Naive thymus-derived CD4-positive, alpha-beta T cell (primary cell): ENCODE data around the gene DUSP5. TPM values are rescaled to one million over a fixed set of nuclear protein-coding genes. Genes with fewer than 3 reads are reported as not detected.

ENCODE experiments used
- ATAC-seq: fragments of 150-1000 bp; cut with Tn5 transposase; 2 replicates; pipeline ENCODE4 v1.10.0; 2021; ENCODE audit warnings: mild to moderate bottlenecking, moderate library complexity
- CTCF ChIA-PET: fragments of 350-600 bp; sonication (Branson Sonifier 250); formaldehyde crosslinking; loops from one replicate; lab custom pipeline; 2021; ENCODE audit warnings: antibody characterized with exemption; lab: Charles Lee
- POLR2A ChIA-PET: fragments of 350-600 bp; sonication (Branson Sonifier 250); formaldehyde crosslinking; loops from one replicate; lab custom pipeline; 2021; ENCODE audit warnings: antibody characterized with exemption, inconsistent platforms; lab: Charles Lee
- DNase-seq, 9 donors: peaks; one replicate each; pipeline versions ENCODE4 v3.0.0 to v3.0.0-alpha.2; 2020 to 2022; ENCODE audit warnings: mixed read lengths in 1 of 9
- H3K27ac ChIP-seq: one replicate; pipeline ENCODE4 v1.7.0; 2013; ENCODE audit warnings: mild to moderate bottlenecking, low read depth, low read length, moderate library complexity
- H3K27me3 ChIP-seq, 2 donors: one replicate each; pipeline ENCODE4 v1.7.0; 2013; ENCODE audit warnings: low read length in 2 of 2, mild to moderate bottlenecking in 2 of 2, moderate library complexity in 2 of 2; ENCODE audit not compliant: control insufficient read depth in 2 of 2, insufficient read depth in 2 of 2
- H3K36me3 ChIP-seq, 3 experiments: 1 replicate in 2 of 3; 2 replicates in 1 of 3; pipeline ENCODE4 v1.7.0; 2013; ENCODE audit warnings: low read length in 3 of 3, mild to moderate bottlenecking in 3 of 3, moderate library complexity in 1 of 3; ENCODE audit not compliant: insufficient read depth in 3 of 3, control insufficient read depth in 2 of 3
- H3K4me1 ChIP-seq, 2 donors: one replicate each; pipeline ENCODE4 v1.7.0; 2013; ENCODE audit warnings: low read length in 2 of 2, mild to moderate bottlenecking in 2 of 2, moderate library complexity in 1 of 2; ENCODE audit not compliant: control insufficient read depth in 2 of 2, insufficient read depth in 2 of 2
- H3K4me3 ChIP-seq: 2 replicates; pipeline ENCODE4 v1.7.0; 2013; ENCODE audit warnings: mild to moderate bottlenecking, low read length
- H3K9me3 ChIP-seq, 3 experiments: 1 replicate in 2 of 3; 2 replicates in 1 of 3; pipeline ENCODE4 v1.7.0; 2013; ENCODE audit warnings: low read length in 3 of 3; ENCODE audit not compliant: control insufficient read depth in 2 of 3
- H3K27ac Mint-ChIP-seq, 9 donors: one replicate each; pipeline ENCODE4 v1.8.0; 2020 to 2022; ENCODE audit warnings: mixed read lengths in 9 of 9, mild to moderate bottlenecking in 8 of 9, moderate library complexity in 5 of 9, inconsistent platforms in 2 of 9
- H3K27me3 Mint-ChIP-seq, 5 donors: one replicate each; pipeline ENCODE4 v1.8.0; 2021 to 2022; ENCODE audit warnings: mixed read lengths in 5 of 5, mild to moderate bottlenecking in 1 of 5
- H3K36me3 Mint-ChIP-seq, 5 donors: one replicate each; pipeline ENCODE4 v1.8.0; 2020 to 2022; ENCODE audit warnings: mixed read lengths in 5 of 5, mild to moderate bottlenecking in 3 of 5, inconsistent platforms in 1 of 5
- H3K4me1 Mint-ChIP-seq, 7 donors: one replicate each; pipeline ENCODE4 v1.8.0; 2020 to 2022; ENCODE audit warnings: mixed read lengths in 7 of 7, mild to moderate bottlenecking in 3 of 7, inconsistent platforms in 1 of 7
- H3K4me3 Mint-ChIP-seq, 10 donors: one replicate each; pipeline ENCODE4 v1.8.0; 2020 to 2022; ENCODE audit warnings: mild to moderate bottlenecking in 10 of 10, mixed read lengths in 10 of 10, moderate library complexity in 6 of 10, inconsistent platforms in 2 of 10
- H3K9me3 Mint-ChIP-seq, 11 donors: one replicate each; pipeline ENCODE4 v1.8.0; 2020 to 2022; ENCODE audit warnings: mixed read lengths in 11 of 11, mild to moderate bottlenecking in 4 of 11, inconsistent platforms in 1 of 11, moderate library complexity in 1 of 11
- intact Hi-C, 2 donors: fragments of 100-400 bp; cut with micrococcal nuclease; formaldehyde crosslinking; loops; one replicate each; pipeline ENCODE4 v1.15.1; 2023
- polyA plus RNA-seq, 2 donors: library from polyadenylated mRNA; unstranded; fragments of 300-500 nt; fragmentation: Illumina TruSeq; gene quantifications; one replicate each; pipeline ENCODE4 v1.2.3, GENCODE V29; 2021
- total RNA-seq, 6 experiments: library from RNA in 5 of 6; stranded (reverse) in 5 of 6; gene quantifications; 1 replicate in 5 of 6; 2 replicates in 1 of 6; pipeline ENCODE4 v1.2.3 and lab custom pipeline; 2021 to 2026

Gene DUSP5
- total and polyA plus RNA-seq, 7 experiments from 2014 or later = 0.17 to 57.2 (median 0.51) TPM

GRCh38 chr10:110457851-110458250 is 39.9 kb upstream of the DUSP5 start:
- Mint-ChIP-seq H3K4me3 (no peak overlapping the region), H3K4me1 (peaks cover 10 to 35% (median 23%) of the 10 kb centered on the region in 7 donors), H3K27me3 (peaks cover 0 to 2% (median 0%) of the 10 kb centered on the region in 5 donors), H3K36me3 (no peaks in the 10 kb centered on the region), H3K27ac (peak overlapping the region in 1 of 9 donors; percentile 10), H3K9me3 (peaks cover 0 to 2% (median 0%) of the 10 kb centered on the region in 11 donors)
- DNase-seq (peak in 1 of 9 donors; percentile 17), ATAC-seq (no peak)
- Histone ChIP-seq H3K27ac (no peak overlapping the region), H3K4me1 (peaks cover 0 to 41% of the 10 kb centered on the region in 2 donors), H3K36me3 (no peaks in the 10 kb centered on the region), H3K9me3 (no peaks in the 10 kb centered on the region), H3K27me3 (no peaks in the 10 kb centered on the region), H3K4me3 (no peak overlapping the region)
- ChIA-PET POLR2A (no interaction called here), CTCF (no interaction called here)
- intact Hi-C loops = no loop called here

DNA sequence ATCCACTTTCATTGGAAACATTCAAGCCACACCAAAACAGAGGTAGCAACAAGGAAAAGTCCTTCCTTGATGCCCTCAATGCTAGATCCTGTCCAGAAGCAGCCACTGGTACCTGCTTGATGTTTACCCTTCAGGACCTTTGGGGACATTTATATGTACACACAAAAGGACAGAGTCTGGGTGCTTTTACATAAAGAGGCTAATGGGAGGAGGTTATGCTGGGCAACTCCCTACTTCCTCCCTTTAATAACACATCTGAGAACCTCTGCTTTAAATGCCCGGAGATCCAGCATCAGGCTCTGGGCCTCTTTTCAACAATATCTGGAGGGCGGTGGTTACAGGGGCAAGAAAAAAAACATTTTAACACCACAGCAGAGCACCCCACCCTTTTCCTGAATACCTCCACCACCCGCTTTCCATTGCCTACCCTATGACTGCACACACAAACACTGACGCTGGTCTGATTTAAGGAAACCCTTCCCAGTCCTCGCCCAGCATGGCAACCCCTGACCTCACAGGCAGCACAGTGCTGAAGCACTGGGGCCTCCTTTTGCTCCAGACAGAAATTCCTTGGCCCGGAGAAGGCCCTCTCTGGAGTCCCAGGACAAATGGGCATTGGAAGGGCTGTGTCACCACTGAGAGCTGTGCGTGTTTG is 39.3 kb upstream of the DUSP5 start:
- intact Hi-C loops = no loop called here
- H3K27ac Mint-ChIP-seq = peak overlapping the region in 1 of 9 donors; percentile 6

DNA sequence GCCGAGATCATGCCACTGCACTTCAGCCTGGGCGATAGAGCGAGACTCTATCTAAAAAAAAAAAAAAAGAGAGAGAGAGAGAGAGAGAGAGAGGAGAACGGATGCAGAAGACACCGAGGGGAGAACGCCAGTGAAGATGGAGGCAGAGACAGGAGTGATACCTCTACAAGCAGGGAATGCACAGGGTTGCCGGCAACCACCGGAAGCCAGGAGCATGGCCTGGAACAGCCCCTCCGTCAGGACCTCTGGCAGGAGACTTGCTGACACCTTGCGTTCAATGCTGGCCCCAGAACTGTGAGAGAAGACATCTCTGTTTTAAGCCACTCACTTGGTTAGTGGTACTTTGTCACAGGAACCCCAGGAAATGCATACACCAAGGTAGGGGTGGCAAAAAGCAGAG is 38.1 kb upstream of the DUSP5 start:
- ATAC-seq (no peak), DNase-seq (peak in 1 of 9 donors; percentile 15)
- H3K4me3 Mint-ChIP-seq = no peak overlapping the region
- Histone ChIP-seq H3K4me1 (peaks cover 0 to 41% of the 10 kb centered on the region in 2 donors), H3K27ac (no peak overlapping the region), H3K4me3 (no peak overlapping the region), H3K27me3 (no peaks in the 10 kb centered on the region), H3K9me3 (no peaks in the 10 kb centered on the region), H3K36me3 (no peaks in the 10 kb centered on the region)
- H3K27me3 Mint-ChIP-seq = no peaks in the 10 kb centered on the region
- ChIA-PET POLR2A (no interaction called here), CTCF (no interaction called here)
- H3K27ac Mint-ChIP-seq = no peak overlapping the region
- intact Hi-C loops = no loop called here
- H3K9me3 Mint-ChIP-seq = peaks cover 0 to 2% (median 0%) of the 10 kb centered on the region in 11 donors
- no peaks in the 10 kb centered on the region for H3K36me3 Mint-ChIP-seq
- H3K4me1 Mint-ChIP-seq = peaks cover 10 to 35% (median 23%) of the 10 kb centered on the region in 7 donors

More for the DNA sequence above, 39.3 kb upstream of the DUSP5 start:
- ChIA-PET CTCF (no interaction called here), POLR2A (no interaction called here)
- DNase-seq (peak in 1 of 9 donors; percentile 18), ATAC-seq (peak; percentile 21)
- Histone ChIP-seq H3K4me3 (no peak overlapping the region), H3K9me3 (no peaks in the 10 kb centered on the region), H3K27me3 (no peaks in the 10 kb centered on the region), H3K4me1 (peaks cover 0 to 41% of the 10 kb centered on the region in 2 donors), H3K27ac (no peak overlapping the region), H3K36me3 (no peaks in the 10 kb centered on the region)
- peaks cover 10 to 35% (median 23%) of the 10 kb centered on the region in 7 donors for H3K4me1 Mint-ChIP-seq
- peaks cover 0 to 2% (median 0%) of the 10 kb centered on the region in 11 donors for H3K9me3 Mint-ChIP-seq
- H3K36me3 Mint-ChIP-seq = no peaks in the 10 kb centered on the region
- no peaks in the 10 kb centered on the region for H3K27me3 Mint-ChIP-seq
- H3K4me3 Mint-ChIP-seq = peak overlapping the region in 1 of 10 donors; percentile 5

- ChIA-PET POLR2A (no interaction called here), CTCF (no interaction called here)
- no peaks in the 10 kb centered on the region for H3K27me3 ChIP-seq
- no peaks in the 10 kb centered on the region for H3K36me3 ChIP-seq
- ATAC-seq (peak; percentile 73), DNase-seq (peak in 1 of 9 donors; percentile 47)
- H3K9me3 Mint-ChIP-seq = peaks cover 0 to 2% (median 0%) of the 10 kb centered on the region in 11 donors
- peaks cover 0 to 38% of the 10 kb centered on the region in 2 donors for H3K4me1 ChIP-seq
- peaks cover 14 to 33% (median 18%) of the 10 kb centered on the region in 7 donors for H3K4me1 Mint-ChIP-seq
- intact Hi-C loops = no loop called here
- H3K27ac Mint-ChIP-seq = peak overlapping the region in 1 of 9 donors; percentile 56
- no peak overlapping the region for H3K4me3 Mint-ChIP-seq
- no peaks in the 10 kb centered on the region for H3K9me3 ChIP-seq
- H3K27ac ChIP-seq = no peak overlapping the region
- H3K4me3 ChIP-seq = no peak overlapping the region
- no peaks in the 10 kb centered on the region for H3K36me3 Mint-ChIP-seq
- H3K27me3 Mint-ChIP-seq = no peaks in the 10 kb centered on the region
Observed at GRCh38 chr10:110460111-110460809, 37.4 kb upstream of the DUSP5 start.

GRCh38 chr10:110461088-110461487 is 36.6 kb upstream of the DUSP5 start:
- intact Hi-C loops = no loop called here
- Histone ChIP-seq H3K27ac (no peak overlapping the region), H3K36me3 (no peaks in the 10 kb centered on the region), H3K4me1 (peaks cover 0 to 32% of the 10 kb centered on the region in 2 donors), H3K9me3 (no peaks in the 10 kb centered on the region), H3K27me3 (no peaks in the 10 kb centered on the region), H3K4me3 (no peak overlapping the region)
- no peaks in the 10 kb centered on the region for H3K27me3 Mint-ChIP-seq
- H3K9me3 Mint-ChIP-seq = no peaks in the 10 kb centered on the region
- peak overlapping the region in 2 of 9 donors; percentile 14 to 56 for H3K27ac Mint-ChIP-seq
- no peaks in the 10 kb centered on the region for H3K36me3 Mint-ChIP-seq
- H3K4me3 Mint-ChIP-seq = no peak overlapping the region
- ChIA-PET CTCF (no interaction called here), POLR2A (no interaction called here)
- DNase-seq (no peak), ATAC-seq (no peak)
- H3K4me1 Mint-ChIP-seq = peaks cover 9 to 25% (median 12%) of the 10 kb centered on the region in 7 donors

- Histone ChIP-seq H3K9me3 (no peaks in the 10 kb centered on the region), H3K27me3 (no peaks in the 10 kb centered on the region), H3K36me3 (no peaks in the 10 kb centered on the region), H3K27ac (no peak overlapping the region), H3K4me3 (no peak overlapping the region), H3K4me1 (peaks cover 0 to 32% of the 10 kb centered on the region in 2 donors)
- H3K27me3 Mint-ChIP-seq = no peaks in the 10 kb centered on the region
- ATAC-seq = no peak
- DNase-seq = no peak
- CTCF ChIA-PET = no interaction called here
- peaks cover 9 to 24% (median 12%) of the 10 kb centered on the region in 7 donors for H3K4me1 Mint-ChIP-seq
- H3K27ac Mint-ChIP-seq = peak overlapping the region in 1 of 9 donors; percentile 41
- intact Hi-C loops = no loop called here
- H3K4me3 Mint-ChIP-seq = no peak overlapping the region
- POLR2A ChIA-PET = no interaction called here
- H3K36me3 Mint-ChIP-seq = no peaks in the 10 kb centered on the region
- no peaks in the 10 kb centered on the region for H3K9me3 Mint-ChIP-seq
Observed at GRCh38 chr10:110461530-110461929, 36.2 kb upstream of the DUSP5 start.
